A549 (cell line): ENCODE data around the gene AIRE.

Experiments used
- CHD2 ChIP-seq: fragments of 150-350 bp; IDR thresholded peaks from 2 replicates; pipeline ENCODE4 v1.6.1; 2014; ENCODE audit warnings: low read length; ENCODE audit not compliant: partially characterized antibody
- ESRRA ChIP-seq: fragments of 150-350 bp; IDR thresholded peaks from 2 replicates; pipeline ENCODE4 v1.6.1; 2014; ENCODE audit warnings: mild to moderate bottlenecking, low read length, borderline replicate concordance
- FOSL2 ChIP-seq, 2 experiments: fragments of 450-650 bp in 1 of 2; fragments of >200 bp in 1 of 2; sonication (Bioruptor Twin) in 1 of 2; formaldehyde crosslinking; IDR thresholded peaks; 2 replicates each; pipeline versions ENCODE4 v1.5.0 to v1.6.1; 2016 to 2020; ENCODE audit warnings: mild to moderate bottlenecking in 1 of 2, moderate library complexity in 1 of 2
- HOXB13 ChIP-seq: fragments of 250-450 bp; sonication (Bioruptor Pico); IDR thresholded peaks from 2 replicates; pipeline ENCODE4 v1.5.0; 2020; ENCODE audit warnings: low read depth, mild to moderate bottlenecking, moderate library complexity
- JUN ChIP-seq, 2 experiments: fragments of >200 bp; sonication (Bioruptor Twin); formaldehyde crosslinking; IDR thresholded peaks; 2 replicates in 1 of 2; 3 replicates in 1 of 2; pipeline ENCODE4 v1.6.1; 2016 to 2017
- MAFK ChIP-seq: fragments of 450-650 bp; IDR thresholded peaks from 2 replicates; pipeline ENCODE4 v1.6.1; 2014; ENCODE audit not compliant: partially characterized antibody
- NPAS2 ChIP-seq: fragments of 250-450 bp; sonication (Bioruptor Pico); IDR thresholded peaks from 2 replicates; pipeline ENCODE4 v1.8.0; 2022; ENCODE audit warnings: mild to moderate bottlenecking, moderate library complexity, borderline replicate concordance
- NR3C1 ChIP-seq: fragments of >200 bp; sonication (Bioruptor Twin); formaldehyde crosslinking; IDR thresholded peaks from 3 replicates; pipeline ENCODE4 v1.6.1; 2017
- POLR2A ChIP-seq: IDR thresholded peaks from 2 replicates; pipeline ENCODE4 v1.6.1; 2012; ENCODE audit warnings: mild to moderate bottlenecking, low read length
- RAD21 ChIP-seq, 2 experiments: fragments of >200 bp in 1 of 2; sonication (Bioruptor Twin) in 1 of 2; formaldehyde crosslinking in 1 of 2; IDR thresholded peaks in 1 of 2; conservative IDR thresholded peaks in 1 of 2; 2 replicates in 1 of 2; 3 replicates in 1 of 2; pipeline ENCODE4 v1.6.1; 2012 to 2018; ENCODE audit warnings: inconsistent platforms in 1 of 2
- RNF2 ChIP-seq: fragments of 200-600 bp; sonication (generic); IDR thresholded peaks from 2 replicates; pipeline ENCODE4 v1.6.1; 2016; ENCODE audit warnings: low read depth, mild to moderate bottlenecking, antibody characterized with exemption, moderate library complexity, borderline replicate concordance
- TF ChIP-seq, protein P1 (sequence below): fragments of 200-600 bp; sonication (generic); IDR thresholded peaks from 2 replicates; pipeline ENCODE4 v1.6.1; 2016; ENCODE audit warnings: antibody characterized with exemption, mild to moderate bottlenecking, moderate library complexity
- TF ChIP-seq, protein P2 (sequence below): fragments of >200 bp; sonication (Bioruptor Twin); formaldehyde crosslinking; IDR thresholded peaks from 3 replicates; pipeline ENCODE4 v1.5.1; 2016
- TF ChIP-seq, protein P3 (sequence below): IDR thresholded peaks from 2 replicates; pipeline ENCODE4 v1.6.1; 2012

DNA sequence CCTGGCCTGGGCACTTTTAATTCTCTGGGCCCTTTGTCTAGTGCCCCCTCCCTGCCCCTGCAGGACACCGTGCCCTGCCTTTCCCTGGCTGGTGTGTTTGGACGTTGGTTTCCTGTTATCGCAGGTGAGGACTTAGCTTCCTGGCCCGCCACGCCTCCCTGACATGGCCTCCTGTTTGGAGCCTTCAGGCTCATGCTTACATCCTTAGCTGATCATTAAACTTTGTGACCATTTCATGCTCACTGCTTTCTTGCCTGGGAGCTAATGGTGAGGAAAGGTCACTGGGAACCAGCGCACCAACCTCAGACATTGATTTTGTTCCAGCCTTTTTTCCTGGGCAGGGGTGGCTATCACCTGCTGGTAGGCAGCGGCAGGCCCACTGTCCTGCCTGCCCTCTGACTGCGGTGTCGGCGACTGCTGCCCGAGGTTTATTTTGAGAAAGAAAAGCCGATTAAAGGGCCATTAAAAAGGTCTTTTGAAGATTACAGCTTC is 17.9 kb downstream of the AIRE start:
- TF ChIP-seq MAFK (no peak), POLR2A (no peak), HOXB13 (CRISPR knock-in tag) (no peak), RNF2 (no peak), FOSL2 (IDR thresholded peaks at IDR 0.05) (no peak), FOSL2 (CRISPR knock-in tag; IDR thresholded peaks at IDR 0.05) (no peak), CHD2 (no peak), NPAS2 (CRISPR knock-in tag) (no peak), ESRRA (no peak), RAD21 (conservative IDR thresholded peaks at IDR 0.05 in 1 of 2, IDR thresholded peaks at IDR 0.05 in 1 of 2) (no peak), NR3C1 (no peak), JUN (IDR thresholded peaks at IDR 0.05) (no peak)
- TF ChIP-seq, protein P1, sequence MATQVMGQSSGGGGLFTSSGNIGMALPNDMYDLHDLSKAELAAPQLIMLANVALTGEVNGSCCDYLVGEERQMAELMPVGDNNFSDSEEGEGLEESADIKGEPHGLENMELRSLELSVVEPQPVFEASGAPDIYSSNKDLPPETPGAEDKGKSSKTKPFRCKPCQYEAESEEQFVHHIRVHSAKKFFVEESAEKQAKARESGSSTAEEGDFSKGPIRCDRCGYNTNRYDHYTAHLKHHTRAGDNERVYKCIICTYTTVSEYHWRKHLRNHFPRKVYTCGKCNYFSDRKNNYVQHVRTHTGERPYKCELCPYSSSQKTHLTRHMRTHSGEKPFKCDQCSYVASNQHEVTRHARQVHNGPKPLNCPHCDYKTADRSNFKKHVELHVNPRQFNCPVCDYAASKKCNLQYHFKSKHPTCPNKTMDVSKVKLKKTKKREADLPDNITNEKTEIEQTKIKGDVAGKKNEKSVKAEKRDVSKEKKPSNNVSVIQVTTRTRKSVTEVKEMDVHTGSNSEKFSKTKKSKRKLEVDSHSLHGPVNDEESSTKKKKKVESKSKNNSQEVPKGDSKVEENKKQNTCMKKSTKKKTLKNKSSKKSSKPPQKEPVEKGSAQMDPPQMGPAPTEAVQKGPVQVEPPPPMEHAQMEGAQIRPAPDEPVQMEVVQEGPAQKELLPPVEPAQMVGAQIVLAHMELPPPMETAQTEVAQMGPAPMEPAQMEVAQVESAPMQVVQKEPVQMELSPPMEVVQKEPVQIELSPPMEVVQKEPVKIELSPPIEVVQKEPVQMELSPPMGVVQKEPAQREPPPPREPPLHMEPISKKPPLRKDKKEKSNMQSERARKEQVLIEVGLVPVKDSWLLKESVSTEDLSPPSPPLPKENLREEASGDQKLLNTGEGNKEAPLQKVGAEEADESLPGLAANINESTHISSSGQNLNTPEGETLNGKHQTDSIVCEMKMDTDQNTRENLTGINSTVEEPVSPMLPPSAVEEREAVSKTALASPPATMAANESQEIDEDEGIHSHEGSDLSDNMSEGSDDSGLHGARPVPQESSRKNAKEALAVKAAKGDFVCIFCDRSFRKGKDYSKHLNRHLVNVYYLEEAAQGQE: no peak
- TF ChIP-seq, protein P2, sequence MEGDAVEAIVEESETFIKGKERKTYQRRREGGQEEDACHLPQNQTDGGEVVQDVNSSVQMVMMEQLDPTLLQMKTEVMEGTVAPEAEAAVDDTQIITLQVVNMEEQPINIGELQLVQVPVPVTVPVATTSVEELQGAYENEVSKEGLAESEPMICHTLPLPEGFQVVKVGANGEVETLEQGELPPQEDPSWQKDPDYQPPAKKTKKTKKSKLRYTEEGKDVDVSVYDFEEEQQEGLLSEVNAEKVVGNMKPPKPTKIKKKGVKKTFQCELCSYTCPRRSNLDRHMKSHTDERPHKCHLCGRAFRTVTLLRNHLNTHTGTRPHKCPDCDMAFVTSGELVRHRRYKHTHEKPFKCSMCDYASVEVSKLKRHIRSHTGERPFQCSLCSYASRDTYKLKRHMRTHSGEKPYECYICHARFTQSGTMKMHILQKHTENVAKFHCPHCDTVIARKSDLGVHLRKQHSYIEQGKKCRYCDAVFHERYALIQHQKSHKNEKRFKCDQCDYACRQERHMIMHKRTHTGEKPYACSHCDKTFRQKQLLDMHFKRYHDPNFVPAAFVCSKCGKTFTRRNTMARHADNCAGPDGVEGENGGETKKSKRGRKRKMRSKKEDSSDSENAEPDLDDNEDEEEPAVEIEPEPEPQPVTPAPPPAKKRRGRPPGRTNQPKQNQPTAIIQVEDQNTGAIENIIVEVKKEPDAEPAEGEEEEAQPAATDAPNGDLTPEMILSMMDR: no peak
- TF ChIP-seq, protein P3, sequence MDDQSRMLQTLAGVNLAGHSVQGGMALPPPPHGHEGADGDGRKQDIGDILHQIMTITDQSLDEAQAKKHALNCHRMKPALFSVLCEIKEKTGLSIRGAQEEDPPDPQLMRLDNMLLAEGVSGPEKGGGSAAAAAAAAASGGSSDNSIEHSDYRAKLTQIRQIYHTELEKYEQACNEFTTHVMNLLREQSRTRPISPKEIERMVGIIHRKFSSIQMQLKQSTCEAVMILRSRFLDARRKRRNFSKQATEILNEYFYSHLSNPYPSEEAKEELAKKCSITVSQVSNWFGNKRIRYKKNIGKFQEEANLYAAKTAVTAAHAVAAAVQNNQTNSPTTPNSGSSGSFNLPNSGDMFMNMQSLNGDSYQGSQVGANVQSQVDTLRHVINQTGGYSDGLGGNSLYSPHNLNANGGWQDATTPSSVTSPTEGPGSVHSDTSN: no peak
